Measurements from ENCODE around the gene BRIP1. TPM values are rescaled to one million over a fixed set of nuclear protein-coding genes. Genes with fewer than 3 reads are reported as not detected.
"Not testable (repeated sequence)": the region's sequence is repeated elsewhere in the genome, so short reads cannot be mapped to it uniquely, and the experiment has no call there.

The BRIP1 gene
- total RNA-seq, 1 experiment from 2014 or later, result 9.4 TPM

GRCh38 chr17:61720016-61720795 lies 143.1 kb downstream of the BRIP1 start:
- BruUV-seq (replicated peaks), result no TSS peak
- Histone ChIP-seq H3K27ac (ENCODE audit: low read length) (no peak overlapping the region), H3K27me3 (ENCODE audit: control insufficient read depth, insufficient read depth, low read length) (no peaks in the 10 kb centered on the region), H3K36me3 (ENCODE audit: control insufficient read depth, insufficient read depth, low read length) (no peaks in the 10 kb centered on the region), H3K4me1 (ENCODE audit: control insufficient read depth, insufficient read depth, low read length) (no peaks in the 10 kb centered on the region), H3K9me3 (ENCODE audit: control insufficient read depth, insufficient read depth, low read depth, low read length) (peaks cover 24% of the 10 kb centered on the region; the same call in 1 of the 2 replicates), H3K4me3 (ENCODE audit: low read depth in 2 of 2, low read length in 2 of 2) (no peak overlapping the region)
- POLR2A ChIA-PET, result interaction anchor here (0.6 kb wide), 1 partner anchor 173 kb away, joined by 5 read pairs; no protein-coding TSS in a partner anchor
- no peak for DNase-seq (ENCODE audit: low read depth, low spot score)
- no peak for ATAC-seq
- intact Hi-C loops (cut with micrococcal nuclease; ENCODE audit: unreplicated experiment) (no loop called here), in situ Hi-C loops (cut with HindIII; ENCODE audit: low pct_unique_long_range_greater_than_20kb, low sequenced_read_pairs) (no loop called here)
- CTCF ChIA-PET, result no interaction called here
- TF ChIP-seq REST (IDR thresholded peaks at IDR 0.05; ENCODE audit: insufficient read depth in 1 of 2, low read depth in 2 of 2, low read length in 1 of 2) (no peak), CTCF (IDR thresholded peaks at IDR 0.05) (no peak), POLR2AphosphoS5 (IDR thresholded peaks at IDR 0.05; ENCODE audit: low read depth, low read length) (no peak), TCF7L2 (IDR thresholded peaks at IDR 0.05; ENCODE audit: low read depth, low read length) (no peak), SIN3A (IDR thresholded peaks at IDR 0.05; ENCODE audit: borderline replicate concordance, insufficient read depth, low read depth, low read length) (no peak)

GRCh38 chr17:61719220-61719619 lies 144.1 kb downstream of the BRIP1 start:
- in situ Hi-C loops (cut with HindIII; ENCODE audit: low pct_unique_long_range_greater_than_20kb, low sequenced_read_pairs); H3K27me3 ChIP-seq (ENCODE audit: control insufficient read depth, insufficient read depth, low read length); H3K27ac ChIP-seq (ENCODE audit: low read length); H3K4me1 ChIP-seq (ENCODE audit: control insufficient read depth, insufficient read depth, low read length); CTCF ChIA-PET; ATAC-seq; POLR2A ChIA-PET; DNase-seq (ENCODE audit: low read depth, low spot score); H3K4me3 ChIP-seq (ENCODE audit: low read depth in 2 of 2, low read length in 2 of 2); H3K36me3 ChIP-seq (ENCODE audit: control insufficient read depth, insufficient read depth, low read length); BruUV-seq (replicated peaks); intact Hi-C loops (cut with micrococcal nuclease; ENCODE audit: unreplicated experiment): not testable (repeated sequence)
- H3K9me3 ChIP-seq (ENCODE audit: control insufficient read depth, insufficient read depth, low read depth, low read length), result peaks cover 24% of the 10 kb centered on the region; the same call in 1 of the 2 replicates

- DNase-seq (ENCODE audit: low read depth, low spot score) (no peak), ATAC-seq (no peak)
- intact Hi-C loops (cut with micrococcal nuclease; ENCODE audit: unreplicated experiment) (no loop called here), in situ Hi-C loops (cut with HindIII; ENCODE audit: low pct_unique_long_range_greater_than_20kb, low sequenced_read_pairs) (no loop called here)
- Histone ChIP-seq H3K4me1 (ENCODE audit: control insufficient read depth, insufficient read depth, low read length) (no peaks in the 10 kb centered on the region), H3K4me3 (ENCODE audit: low read depth in 2 of 2, low read length in 2 of 2) (no peak overlapping the region), H3K36me3 (ENCODE audit: control insufficient read depth, insufficient read depth, low read length) (no peaks in the 10 kb centered on the region), H3K9me3 (ENCODE audit: control insufficient read depth, insufficient read depth, low read depth, low read length) (peaks cover 24% of the 10 kb centered on the region; the same call in 1 of the 2 replicates), H3K27me3 (ENCODE audit: control insufficient read depth, insufficient read depth, low read length) (no peaks in the 10 kb centered on the region), H3K27ac (ENCODE audit: low read length) (no peak overlapping the region)
- no TSS peak for BruUV-seq (replicated peaks)
- ChIA-PET POLR2A (no interaction called here), CTCF (no interaction called here)
- no peak for TF ChIP-seq REST (IDR thresholded peaks at IDR 0.05; ENCODE audit: insufficient read depth in 1 of 2, low read depth in 2 of 2, low read length in 1 of 2)
- no peak for TF ChIP-seq POLR2AphosphoS5 (IDR thresholded peaks at IDR 0.05; ENCODE audit: low read depth, low read length)
- TF ChIP-seq TCF7L2 (IDR thresholded peaks at IDR 0.05; ENCODE audit: low read depth, low read length), result no peak
- no peak for TF ChIP-seq SIN3A (IDR thresholded peaks at IDR 0.05; ENCODE audit: borderline replicate concordance, insufficient read depth, low read depth, low read length)
- no peak for TF ChIP-seq CTCF (IDR thresholded peaks at IDR 0.05)
Observed at GRCh38 chr17:61718022-61718421, 145.3 kb downstream of the BRIP1 start.
